Caco-2 (cell line): ENCODE data around the gene GLS. TPM values are rescaled to one million over a fixed set of nuclear protein-coding genes. Genes with fewer than 3 reads are reported as not detected.

Source experiments
- BruUV-seq: library from RNA; stranded (reverse); fragments of 400-500 nt; replicated peaks from 2 replicates; lab custom pipeline; 2021; lab: Mats Ljungman, UMichigan
- CTCF ChIA-PET: fragments of 300-600 bp; sonication (Branson Sonifier 250); formaldehyde crosslinking; loops from one replicate; lab custom pipeline; 2022; ENCODE audit warnings: antibody characterized with exemption; lab: Charles Lee
- POLR2A ChIA-PET: fragments of 300-600 bp; sonication (Branson Sonifier 250); formaldehyde crosslinking; loops from one replicate; lab custom pipeline; 2022; ENCODE audit warnings: antibody characterized with exemption; lab: Charles Lee
- DNase-seq, 2 experiments: peaks; one replicate each; pipeline versions ENCODE4 v3.0.0 to v3.0.0-alpha.2; 2020 to 2022
- H3K27me3 ChIP-seq: replicated peaks from 2 replicates; pipeline ENCODE4 v1.6.0; 2011; ENCODE audit warnings: low read length; ENCODE audit not compliant: control insufficient read depth, insufficient read depth
- H3K36me3 ChIP-seq: 2 replicates; pipeline ENCODE4 v1.5.1; 2011; ENCODE audit warnings: low read length; ENCODE audit not compliant: control insufficient read depth, insufficient read depth
- H3K4me1 ChIP-seq: fragments of 250-450 bp; sonication (Bioruptor Pico); 2 replicates; pipeline ENCODE4 v1.5.1; 2020; ENCODE audit warnings: mild to moderate bottlenecking
- H3K4me3 ChIP-seq: 2 replicates; pipeline ENCODE4 v1.5.1; 2011; ENCODE audit warnings: low read depth, mild to moderate bottlenecking, control low read depth, low read length
- H3K9me3 ChIP-seq: fragments of 250-450 bp; sonication (Bioruptor Pico); 2 replicates; pipeline ENCODE4 v1.5.1; 2020; ENCODE audit warnings: mild to moderate bottlenecking, moderate library complexity
- H3K27ac Mint-ChIP-seq: one replicate; pipeline ENCODE4 v1.8.0; 2022; ENCODE audit warnings: mixed read lengths; ENCODE audit not compliant: unreplicated experiment
- H3K27me3 Mint-ChIP-seq: one replicate; pipeline ENCODE4 v1.8.0; 2022; ENCODE audit warnings: mixed read lengths; ENCODE audit not compliant: insufficient read depth, unreplicated experiment
- H3K36me3 Mint-ChIP-seq: one replicate; pipeline ENCODE4 v1.8.0; 2022; ENCODE audit warnings: mild to moderate bottlenecking, mixed read lengths; ENCODE audit not compliant: insufficient read depth, unreplicated experiment
- H3K4me1 Mint-ChIP-seq: one replicate; pipeline ENCODE4 v1.8.0; 2022; ENCODE audit warnings: low read depth, mixed read lengths; ENCODE audit not compliant: unreplicated experiment
- H3K4me3 Mint-ChIP-seq: one replicate; pipeline ENCODE4 v1.8.0; 2022; ENCODE audit warnings: mild to moderate bottlenecking, moderate library complexity, mixed read lengths; ENCODE audit not compliant: unreplicated experiment
- H3K9me3 Mint-ChIP-seq: one replicate; pipeline ENCODE4 v1.8.0; 2022; ENCODE audit warnings: mixed read lengths; ENCODE audit not compliant: unreplicated experiment
- CTCF ChIP-seq, 2 experiments: fragments of 200-600 bp in 1 of 2; IDR thresholded peaks; 1 replicate in 1 of 2; 2 replicates in 1 of 2; pipeline versions ENCODE4 v1.5.1 to v1.8.0; 2011 to 2022; ENCODE audit warnings: antibody characterized with exemption in 1 of 2, control low read depth in 1 of 2, inconsistent platforms in 1 of 2, low read depth in 1 of 2, low read length in 1 of 2, mild to moderate bottlenecking in 1 of 2, moderate library complexity in 1 of 2; ENCODE audit not compliant: insufficient read depth in 1 of 2, severe bottlenecking in 1 of 2, unreplicated experiment in 1 of 2
- intact Hi-C: fragments of 100-400 bp; cut with micrococcal nuclease; formaldehyde crosslinking; loops from one replicate; pipeline ENCODE4 v1.10.0; 2022; ENCODE audit not compliant: unreplicated experiment
- total RNA-seq: library from RNA; stranded (reverse); gene quantifications from 2 replicates; pipeline ENCODE4 v1.2.3, GENCODE V29; 2022

Gene GLS
- total RNA-seq, 1 experiment from 2014 or later, result 107 TPM

DNA sequence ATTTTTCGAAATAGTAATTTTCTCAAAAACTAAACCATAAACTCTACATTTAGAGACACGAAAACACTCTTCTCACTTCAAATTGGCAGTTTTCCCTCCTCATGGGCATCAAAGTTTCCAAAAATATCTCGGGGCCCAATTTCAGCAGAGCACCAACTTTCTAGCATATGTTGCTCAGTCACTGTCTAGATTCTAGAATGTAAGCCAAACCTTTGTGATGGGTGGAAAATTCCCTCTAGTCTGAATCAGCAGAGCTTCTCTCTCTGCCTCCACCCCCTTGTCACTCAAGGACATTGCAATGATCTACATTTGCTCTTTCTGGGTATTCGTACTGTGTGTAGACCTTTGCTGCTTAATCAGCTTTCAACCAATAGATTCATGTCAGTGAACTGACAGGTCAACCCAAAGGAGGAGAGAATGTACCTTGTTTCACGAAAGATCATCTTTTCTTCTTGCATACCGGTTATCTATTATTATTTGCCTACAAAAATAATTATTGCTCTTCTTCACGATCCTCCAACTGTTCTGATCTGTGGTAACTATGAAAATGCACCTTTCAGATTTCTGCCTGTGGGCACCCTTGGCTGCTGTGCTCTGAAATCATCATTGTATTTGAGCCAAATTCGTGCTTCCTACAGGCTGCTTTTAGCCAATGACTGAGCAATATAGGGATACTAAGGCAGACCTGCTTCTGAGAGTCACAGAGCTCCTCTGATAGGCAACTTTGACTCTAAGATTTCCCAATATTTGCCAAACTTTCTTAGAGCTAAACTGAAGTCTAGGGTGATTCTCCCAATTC lies 38.7 kb upstream of the GLS start:
- Histone ChIP-seq H3K27me3 (no peaks in the 10 kb centered on the region), H3K4me1 (peaks cover 3% of the 10 kb centered on the region; the same call in 1 of the 2 replicates), H3K36me3 (no peaks in the 10 kb centered on the region), H3K4me3 (no peak overlapping the region), H3K9me3 (no peaks in the 10 kb centered on the region)
- no TSS peak for BruUV-seq
- no peaks in the 10 kb centered on the region for H3K36me3 Mint-ChIP-seq
- no peaks in the 10 kb centered on the region for H3K27me3 Mint-ChIP-seq
- no peaks in the 10 kb centered on the region for H3K9me3 Mint-ChIP-seq
- intact Hi-C loops, result no loop called here
- CTCF ChIA-PET, result no interaction called here
- DNase-seq, result no peak
- no peak overlapping the region for H3K4me3 Mint-ChIP-seq
- H3K27ac Mint-ChIP-seq, result no peak overlapping the region
- TF ChIP-seq CTCF (IDR thresholded peaks at IDR 0.05; ENCODE audit: insufficient read depth in 1 of 2, low read depth in 1 of 2, low read length in 1 of 2, severe bottlenecking in 1 of 2, unreplicated experiment in 1 of 2), result no peak
- POLR2A ChIA-PET, result no interaction called here
- H3K4me1 Mint-ChIP-seq, result no peaks in the 10 kb centered on the region

DNA sequence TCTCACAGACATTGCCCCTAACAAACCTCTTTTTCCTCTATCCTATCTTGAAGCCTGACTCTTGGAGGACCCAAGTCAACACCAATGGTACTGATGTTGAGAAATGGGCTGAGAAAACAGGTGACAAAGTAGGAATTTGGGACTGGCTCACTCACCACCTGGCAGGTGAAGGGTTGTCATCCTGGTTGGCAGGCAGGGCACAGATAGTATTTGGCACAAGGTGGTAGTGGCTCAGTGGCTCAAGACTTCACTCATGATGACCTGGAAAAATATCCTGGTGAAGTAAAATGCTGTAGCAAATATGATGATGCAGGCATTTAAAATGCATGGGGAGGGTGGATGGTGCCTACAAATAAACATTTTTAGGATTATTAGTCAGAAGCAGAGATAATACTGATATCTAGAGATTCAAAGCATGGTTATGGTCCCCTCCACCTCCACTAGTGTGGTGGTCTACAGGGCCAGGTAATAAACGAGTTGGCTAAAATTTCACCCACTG lies 38.0 kb upstream of the GLS start:
- Histone ChIP-seq H3K36me3 (no peaks in the 10 kb centered on the region), H3K4me3 (no peak overlapping the region), H3K4me1 (peaks cover 7% of the 10 kb centered on the region), H3K9me3 (no peaks in the 10 kb centered on the region), H3K27me3 (no peaks in the 10 kb centered on the region)
- BruUV-seq, result no TSS peak
- no peak for DNase-seq
- H3K4me3 Mint-ChIP-seq, result no peak overlapping the region
- intact Hi-C loops, result no loop called here
- no peaks in the 10 kb centered on the region for H3K36me3 Mint-ChIP-seq
- H3K4me1 Mint-ChIP-seq, result no peaks in the 10 kb centered on the region
- no peaks in the 10 kb centered on the region for H3K9me3 Mint-ChIP-seq
- CTCF ChIA-PET, result no interaction called here
- no peak for TF ChIP-seq CTCF (IDR thresholded peaks at IDR 0.05; ENCODE audit: insufficient read depth in 1 of 2, low read depth in 1 of 2, low read length in 1 of 2, severe bottlenecking in 1 of 2, unreplicated experiment in 1 of 2)
- H3K27ac Mint-ChIP-seq, result no peak overlapping the region
- H3K27me3 Mint-ChIP-seq, result no peaks in the 10 kb centered on the region
- POLR2A ChIA-PET, result no interaction called here

GRCh38 chr2:190843890-190844699 lies 36.5 kb upstream of the GLS start:
- H3K36me3 ChIP-seq, result no peaks in the 10 kb centered on the region
- CTCF ChIA-PET, result no interaction called here
- no peak overlapping the region for H3K4me3 ChIP-seq
- no peaks in the 10 kb centered on the region for H3K27me3 ChIP-seq
- no peaks in the 10 kb centered on the region for H3K9me3 ChIP-seq
- H3K36me3 Mint-ChIP-seq, result no peaks in the 10 kb centered on the region
- H3K4me1 Mint-ChIP-seq, result no peaks in the 10 kb centered on the region
- no peak for DNase-seq
- H3K4me1 ChIP-seq, result peaks cover 7% of the 10 kb centered on the region
- H3K27ac Mint-ChIP-seq, result no peak overlapping the region
- no peaks in the 10 kb centered on the region for H3K9me3 Mint-ChIP-seq
- BruUV-seq, result no TSS peak
- POLR2A ChIA-PET, result no interaction called here
- TF ChIP-seq CTCF (IDR thresholded peaks at IDR 0.05; ENCODE audit: insufficient read depth in 1 of 2, low read depth in 1 of 2, low read length in 1 of 2, severe bottlenecking in 1 of 2, unreplicated experiment in 1 of 2), result no peak
- no peak overlapping the region for H3K4me3 Mint-ChIP-seq
- no peaks in the 10 kb centered on the region for H3K27me3 Mint-ChIP-seq
- intact Hi-C loops, result no loop called here
